ENCODE measurements around the gene HGF. TPM values are rescaled to one million over a fixed set of nuclear protein-coding genes. Genes with fewer than 3 reads are reported as not detected.

Gene HGF
- total and polyA plus RNA-seq, 10 of the 15 experiments (the other 5 are each of a cell fraction or from before 2014, with no cell fraction given), result 0.10 to 1.7 (median 0.99) TPM

- WGBS (ENCODE audit: insufficient coverage, insufficient replicate concordance, low lambda C conversion rate, missing lambda C conversion rate), result 1% methylated on average over 4 of the region's 4 CpGs
- ChIA-PET POLR2A (no interaction called here), CTCF (interaction anchor here (0.6 to 1.4 kb wide), 2 partner anchors 77 to 217 kb away, joined by 3 to 4 read pairs; no protein-coding TSS in a partner anchor), RAD21 (ENCODE audit: unreplicated experiment) (interaction anchor here (1.0 to 1.5 kb wide), 2 partner anchors 77 to 78 kb away, joined by 3 read pairs; partner anchors contain the start of gene HGF), SMC1A (ENCODE audit: uncharacterized antibody, unreplicated experiment) (interaction anchor here (1.3 to 5.7 kb wide), 3 partner anchors 10 to 27 kb away, joined by 3 to 30 read pairs (median 20); no protein-coding TSS in a partner anchor)
- DNase-seq (ENCODE audit: low read depth, low spot score) (no peak), ATAC-seq (no peak), FAIRE-seq (no peak)
- no peaks in the 10 kb centered on the region for H3K9me3 ChIP-seq (replicated peaks; ENCODE audit: control insufficient read depth, insufficient read depth, low read length)
- no peak overlapping the region for H3K9ac ChIP-seq (ENCODE audit: control insufficient read depth, insufficient read depth, low read length)
- no TSS peak for BruUV-seq (replicated peaks)
- no peaks in the 10 kb centered on the region for H3K4me1 ChIP-seq (ENCODE audit: control insufficient read depth, insufficient read depth, low read length)
- H3K79me2 ChIP-seq (ENCODE audit: control insufficient read depth, insufficient read depth, low read length), result no peaks in the 10 kb centered on the region
- H4K20me1 ChIP-seq (ENCODE audit: control insufficient read depth, insufficient read depth), result no peaks in the 10 kb centered on the region
- H3K4me3 ChIP-seq, result no peak overlapping the region
- TF ChIP-seq ZNF592 (IDR thresholded peaks at IDR 0.05), result no peak
- no peak for TF ChIP-seq SREBF1 (IDR thresholded peaks at IDR 0.05; ENCODE audit: low read length)
- TF ChIP-seq SPI1 (IDR thresholded peaks at IDR 0.05; ENCODE audit: borderline replicate concordance, insufficient read depth, low read depth, low read length), result no peak
- in situ Hi-C loops (cut with MboI) (no loop called here), intact Hi-C loops (cut with micrococcal nuclease; ENCODE audit: unreplicated experiment) (no loop called here)
- H2AFZ ChIP-seq (ENCODE audit: control insufficient read depth, low read depth, low read length), result peak overlapping the region; percentile 28; the same call in 1 of the 2 replicates
- H3K36me3 ChIP-seq (ENCODE audit: control insufficient read depth in 2 of 2, insufficient read depth in 2 of 2, low read length in 1 of 2), result no peaks in the 10 kb centered on the region
- no peak overlapping the region for H3K4me2 ChIP-seq (ENCODE audit: control insufficient read depth, insufficient read depth)
- no peaks in the 10 kb centered on the region for H3K27me3 ChIP-seq (replicated peaks in 1 of 2; ENCODE audit: control insufficient read depth in 2 of 2, insufficient read depth in 2 of 2, low read length in 1 of 2)
- H3K27ac ChIP-seq (ENCODE audit: control insufficient read depth, insufficient read depth), result no peak overlapping the region
These were observed 78.5 kb downstream of the HGF start for GRCh38 chr7:81691199-81691821.

Measured in GM12878 (cell line).